NCI-H187 treated with DMSO at 0.1 percent for 48 hours (cell line): ENCODE data around the gene USP8.
"Not testable (repeated sequence)": the region's sequence is repeated elsewhere in the genome, so short reads cannot be mapped to it uniquely, and the experiment has no call there.

Experiments used
- DNase-seq: peaks from one replicate; lab custom pipeline; 2025; lab: John Stamatoyannopoulos, UW

The USP8 gene

GRCh38 chr15:50440932-50441331 lies 16.7 kb downstream of the USP8 start:
- DNase-seq, result no peak

DNA sequence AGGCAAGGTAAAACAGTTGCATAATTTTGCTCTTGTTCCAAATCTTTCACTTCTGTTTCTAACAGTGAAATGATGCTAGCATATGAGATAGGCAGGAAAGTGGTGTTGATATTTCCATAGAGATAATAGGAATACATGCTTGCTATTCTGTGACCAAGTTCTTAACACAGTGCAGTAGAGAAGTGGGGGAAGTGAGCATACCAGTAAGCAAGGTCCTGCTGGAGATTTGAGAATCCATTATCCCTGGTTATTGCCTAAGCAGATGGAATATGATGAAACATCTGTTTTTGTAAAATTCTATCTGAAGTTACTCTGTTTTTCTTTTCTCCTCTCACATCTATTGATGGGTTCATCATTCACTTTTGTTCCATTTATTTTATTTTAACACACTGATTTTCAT lies 28.7 kb downstream of the USP8 start:
- DNase-seq, result no peak

- no peak for DNase-seq
These were observed 34.3 kb downstream of the USP8 start for GRCh38 chr15:50458348-50459112.

DNA sequence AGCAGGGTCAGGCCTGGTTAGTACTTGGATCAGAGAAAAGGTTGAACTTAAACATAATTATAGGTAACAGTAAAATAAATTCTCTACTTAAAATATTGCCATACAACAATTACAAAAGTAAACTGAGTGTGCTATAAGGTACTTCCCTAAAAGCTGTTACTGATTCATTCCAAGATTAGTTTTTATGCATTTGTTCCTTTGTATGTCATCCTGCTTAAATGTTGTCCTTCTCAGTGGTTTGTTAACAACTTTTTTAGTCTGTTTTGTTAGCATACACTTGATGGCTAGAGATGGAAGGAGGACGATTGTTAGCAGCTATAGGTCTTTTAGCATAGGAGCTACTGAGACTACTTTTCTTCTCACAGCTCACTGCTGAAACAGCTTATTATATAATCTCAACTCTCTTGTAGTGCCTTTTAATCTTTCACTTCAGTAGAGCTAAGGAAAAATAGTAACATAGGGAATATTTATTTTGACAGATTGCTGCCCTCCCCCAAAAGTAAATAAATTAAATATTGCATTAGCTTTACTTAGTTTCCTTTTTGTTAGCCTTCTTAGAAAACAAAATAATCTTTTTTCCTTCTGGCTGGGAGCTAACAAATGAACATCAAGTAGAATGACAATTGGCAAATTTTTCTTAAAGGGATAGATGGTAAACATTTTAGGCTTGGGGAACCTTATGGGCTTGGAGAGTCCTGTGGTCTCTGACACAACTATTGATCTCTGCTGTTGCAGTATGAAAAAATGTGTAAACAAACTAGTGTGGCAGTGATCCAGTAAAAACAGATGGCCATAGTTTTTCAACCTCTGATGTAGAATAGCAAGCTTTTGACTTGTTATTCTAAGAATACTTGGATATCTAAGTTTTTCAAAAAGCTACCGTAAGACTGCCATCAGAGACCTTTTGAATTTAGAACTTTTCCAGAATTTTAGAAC lies 39.5 kb downstream of the USP8 start:
- no peak for DNase-seq

GRCh38 chr15:50471072-50471471 lies 46.9 kb downstream of the USP8 start:
- DNase-seq, result no peak

- DNase-seq, result no peak
These were observed 51.9 kb downstream of the USP8 start for GRCh38 chr15:50476143-50476542.

GRCh38 chr15:50484781-50485180 lies 60.6 kb downstream of the USP8 start:
- DNase-seq, result no peak

DNA sequence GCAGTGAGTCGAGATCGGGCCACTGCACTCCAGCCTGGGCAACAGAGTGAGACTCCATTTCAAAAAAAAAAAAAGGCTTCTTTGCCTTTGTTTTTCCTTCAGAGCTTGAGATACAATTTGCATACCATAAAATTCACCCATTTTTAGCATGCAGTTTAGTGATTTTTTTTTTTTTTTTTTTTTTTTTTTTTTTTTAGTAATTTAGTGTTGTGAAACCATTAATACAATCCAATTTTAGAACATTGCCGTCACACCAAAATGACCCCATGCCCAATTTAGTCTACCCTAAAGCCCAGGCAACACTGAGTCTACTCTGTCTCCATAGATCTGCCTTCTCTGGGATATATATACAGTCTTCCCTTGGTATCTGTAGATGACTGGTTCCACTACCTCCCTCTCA lies 61.2 kb downstream of the USP8 start:
- no peak for DNase-seq

DNA sequence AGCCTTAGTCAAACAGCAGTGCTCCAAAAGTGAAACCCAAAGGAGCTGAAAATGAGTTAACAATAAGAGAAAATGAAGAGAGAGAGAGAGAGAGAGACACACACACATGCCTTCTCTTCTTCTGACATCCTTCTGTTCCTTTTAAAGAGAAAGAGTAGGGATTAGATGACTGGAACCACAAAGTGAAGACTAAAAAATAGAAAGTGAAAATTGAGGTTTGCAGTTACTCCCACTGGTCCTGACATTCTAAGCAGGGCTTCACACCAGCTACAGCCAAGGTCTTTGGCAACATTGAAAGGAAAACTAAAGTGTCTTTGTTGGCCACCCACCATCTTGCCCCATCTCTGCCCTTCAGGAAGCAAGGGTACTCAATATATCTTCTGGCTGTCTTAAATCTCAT lies 63.1 kb downstream of the USP8 start:
- DNase-seq, result no peak

DNA sequence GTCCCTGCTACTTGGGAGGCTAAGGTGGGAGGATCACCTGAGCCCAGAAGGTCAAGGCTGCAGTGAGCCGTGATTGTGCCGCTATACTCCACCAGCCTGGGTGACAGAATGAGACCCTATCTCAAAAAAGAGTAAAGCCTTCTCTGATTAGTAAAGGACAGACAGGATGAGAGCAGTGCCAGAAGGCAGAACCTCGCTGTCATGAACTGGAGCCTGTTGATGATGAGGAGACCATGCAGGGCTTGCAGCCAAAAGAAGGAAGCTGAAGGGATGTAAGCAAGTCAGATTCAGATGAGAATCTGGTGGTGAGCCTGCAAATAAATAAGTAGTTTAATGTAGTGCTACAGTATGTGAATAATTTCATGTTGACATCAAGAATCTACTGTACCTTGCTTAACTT lies 69.4 kb downstream of the USP8 start:
- no peak for DNase-seq

GRCh38 chr15:50494547-50494946 lies 70.3 kb downstream of the USP8 start:
- DNase-seq, result not testable (repeated sequence)

GRCh38 chr15:50496692-50497091 lies 72.5 kb downstream of the USP8 start:
- DNase-seq, result no peak

- no peak for DNase-seq
These were observed 76.1 kb downstream of the USP8 start for GRCh38 chr15:50500352-50500751.

DNA sequence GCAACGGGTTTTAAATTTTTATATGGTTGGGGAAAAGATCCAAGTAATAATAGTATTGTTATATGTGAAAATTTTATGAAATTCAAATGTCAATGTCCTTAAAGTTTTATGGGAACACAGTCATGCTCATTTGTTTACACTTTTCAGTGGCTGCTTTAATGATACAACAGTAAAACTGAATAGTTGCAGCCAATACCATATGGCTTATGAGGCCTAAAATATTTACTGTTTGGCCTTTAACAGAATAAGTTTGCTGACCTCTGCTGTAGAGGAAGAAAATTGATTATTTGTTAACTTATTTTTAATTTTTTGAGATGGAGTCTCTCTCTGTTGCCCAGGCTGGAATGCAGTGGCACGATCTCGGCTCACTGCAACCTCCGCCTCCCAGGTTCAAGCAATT lies 77.6 kb downstream of the USP8 start:
- no peak for DNase-seq

DNA sequence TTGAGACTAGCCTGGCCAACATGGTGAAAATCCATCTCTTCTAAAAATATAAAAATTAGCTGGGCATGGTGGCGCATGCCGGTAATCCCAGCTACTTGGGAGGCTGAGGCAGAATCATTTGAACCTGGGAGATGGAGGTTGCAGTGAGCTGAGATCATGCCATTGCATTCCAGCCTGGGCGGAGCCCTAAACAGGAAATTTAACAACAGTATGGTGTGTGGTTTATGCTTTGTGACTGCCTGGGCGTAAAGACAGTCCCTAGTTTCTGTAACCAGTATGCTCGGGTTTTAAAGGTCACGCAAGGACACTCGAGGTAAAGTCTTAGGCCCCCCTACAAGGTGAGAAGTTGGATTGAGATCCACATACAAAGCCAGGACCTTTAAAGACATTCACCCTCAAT lies 78.9 kb downstream of the USP8 start:
- no peak for DNase-seq

DNA sequence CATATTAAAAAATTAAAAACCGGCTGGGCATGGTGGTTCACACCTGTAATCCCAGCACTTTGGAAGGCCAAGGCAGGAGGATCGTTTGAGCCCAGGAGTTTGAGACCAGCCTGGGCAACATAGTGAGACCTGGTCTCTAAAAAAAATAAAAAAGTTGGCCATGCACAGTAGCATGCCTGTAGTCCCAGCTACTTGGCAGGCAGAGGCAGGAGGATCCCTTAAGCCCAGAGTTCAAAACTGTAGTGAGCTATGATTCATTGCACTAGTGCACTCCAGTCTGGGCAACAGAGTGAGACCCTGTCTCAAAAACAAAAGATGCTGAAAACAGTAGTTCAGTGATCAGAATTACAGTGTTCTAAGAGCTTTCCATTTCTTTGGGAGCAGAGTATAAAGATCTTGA lies 81.5 kb downstream of the USP8 start:
- DNase-seq, result not testable (repeated sequence)

DNA sequence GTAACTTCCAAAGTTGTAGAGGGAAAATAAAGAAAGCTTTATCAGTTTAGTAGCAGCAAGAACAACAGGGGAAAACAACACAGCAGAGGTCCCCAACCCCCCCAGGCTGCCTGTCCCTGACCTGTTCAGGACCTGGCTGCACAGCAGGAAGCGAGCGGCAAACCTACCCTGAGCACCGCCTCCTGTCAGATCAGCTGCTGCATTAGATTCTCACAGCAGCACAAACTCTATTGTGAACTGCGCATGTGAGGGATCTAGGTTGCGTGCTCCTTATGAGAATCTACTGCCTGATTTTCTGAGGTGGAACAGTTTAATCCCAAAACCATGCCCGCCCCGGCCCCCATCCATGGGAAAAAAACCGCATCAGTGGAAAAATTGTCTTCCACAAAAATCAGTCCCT lies 81.9 kb downstream of the USP8 start:
- DNase-seq, result no peak

DNA sequence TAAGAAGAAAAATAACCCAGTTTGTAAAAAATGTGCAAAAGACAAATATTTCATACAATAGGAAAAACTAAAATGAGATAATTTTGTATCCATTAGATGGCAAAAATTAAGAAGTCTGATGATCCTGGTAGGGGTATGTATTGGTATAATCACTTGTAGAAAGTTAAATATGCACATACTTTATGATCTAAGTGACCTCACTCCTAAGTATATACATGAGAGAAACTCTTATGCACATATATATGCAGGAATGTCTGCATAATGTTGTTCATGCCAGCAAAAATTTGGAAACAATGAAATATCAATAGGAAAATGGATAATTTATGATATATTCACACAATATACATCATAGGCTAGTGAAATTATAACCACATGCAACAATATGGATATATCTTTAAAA lies 88.8 kb downstream of the USP8 start:
- no peak for DNase-seq

GRCh38 chr15:50519740-50520425 lies 95.7 kb downstream of the USP8 start:
- DNase-seq, result no peak

DNA sequence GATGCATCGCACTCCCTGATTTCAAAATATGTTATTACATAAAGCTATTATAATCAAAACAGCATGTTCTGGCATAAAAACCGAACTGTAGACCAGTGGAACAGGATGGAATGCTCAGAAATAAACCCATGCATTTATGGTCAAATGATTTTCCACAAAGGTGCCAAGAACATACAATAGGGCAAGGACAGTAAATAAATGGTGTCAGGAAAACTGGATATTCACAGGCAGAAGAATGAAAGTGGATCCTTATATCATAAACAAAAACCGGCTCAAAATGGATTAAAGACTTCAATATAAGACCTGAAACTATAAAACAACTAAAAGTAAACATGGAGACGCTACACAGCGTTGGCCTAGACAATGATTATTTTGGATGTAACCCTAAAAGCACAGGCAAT lies 99.6 kb downstream of the USP8 start:
- DNase-seq, result no peak

- DNase-seq, result no peak
These were observed 107.0 kb downstream of the USP8 start for GRCh38 chr15:50531163-50531562.

DNA sequence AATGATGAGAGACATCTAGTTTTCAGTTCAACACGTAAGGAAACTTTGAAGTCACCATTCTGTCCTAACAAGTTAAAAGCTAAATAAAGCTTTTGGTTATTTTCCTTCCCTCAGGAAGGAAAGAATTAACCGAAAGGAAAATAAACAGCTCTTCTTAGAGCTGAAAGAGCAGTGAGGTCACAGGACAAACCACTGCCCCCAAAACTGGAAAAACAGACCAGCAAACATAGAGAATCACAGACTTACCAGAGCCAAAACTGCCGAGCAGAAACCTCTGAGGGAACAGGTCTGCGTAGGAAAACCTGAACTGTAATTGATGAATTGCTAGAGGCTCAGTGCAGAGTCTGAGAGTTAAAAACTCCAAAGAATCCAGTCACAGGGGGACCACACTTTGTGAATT lies 107.6 kb downstream of the USP8 start:
- DNase-seq, result no peak

DNA sequence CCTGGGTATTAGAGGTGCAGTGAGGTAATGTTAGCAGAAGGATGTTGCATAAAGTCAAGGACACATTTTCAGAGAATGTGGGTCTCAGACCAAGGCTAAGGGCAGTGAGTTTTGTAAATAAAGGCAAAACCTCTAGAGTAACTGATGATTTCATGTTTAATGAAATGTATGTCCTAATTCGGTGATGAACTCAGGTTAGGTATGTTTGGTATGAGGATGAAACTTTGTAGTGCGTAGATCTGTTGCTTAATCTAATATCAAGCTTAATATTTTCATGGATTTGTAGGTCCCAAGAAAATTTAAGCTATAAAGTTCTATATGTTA lies 118.6 kb downstream of the USP8 start:
- no peak for DNase-seq
